ENCODE measurements around the gene ACE2. TPM values are rescaled to one million over a fixed set of nuclear protein-coding genes. Genes with fewer than 3 reads are reported as not detected.

Gene ACE2
- total RNA-seq, 1 experiment from 2014 or later: not detected

- H3K4me1 Mint-ChIP-seq: peaks cover 8 to 12% of the 10 kb centered on the region in 2 experiments
- WGBS (ENCODE audit: extremely low coverage, insufficient read length, low lambda C conversion rate): no CpG with 5 or more reads among the region's 1 CpG
- Histone ChIP-seq H3K4me2 (ENCODE audit: insufficient read depth, insufficient read length, low read length) (no peak overlapping the region), H3T11ph (ENCODE audit: low read length) (no peak overlapping the region), H4K5ac (ENCODE audit: insufficient read length, low read depth, low read length) (no peak overlapping the region), H3K27ac (ENCODE audit: insufficient read length, low read depth, low read length) (no peak overlapping the region), H3K9me3 (ENCODE audit: control insufficient read depth, low read depth, low read length) (no peaks in the 10 kb centered on the region), H3K4ac (ENCODE audit: low read depth, low read length) (no peak overlapping the region), H3K23ac (ENCODE audit: insufficient read length, low read depth, low read length) (no peak overlapping the region), H3K79me1 (ENCODE audit: insufficient read depth, low read depth, low read length, poor library complexity, severe bottlenecking) (no peaks in the 10 kb centered on the region), H4K20me1 (ENCODE audit: control insufficient read depth, insufficient read depth, insufficient read length) (no peaks in the 10 kb centered on the region), H2BK120ac (ENCODE audit: low read depth, low read length, poor library complexity, severe bottlenecking) (no peak overlapping the region), H3K9ac (ENCODE audit: extremely low read depth, insufficient read length, low read length) (no peak overlapping the region), H2AK5ac (ENCODE audit: insufficient read length, low read length) (no peak overlapping the region), H4K91ac (ENCODE audit: insufficient read length, low read depth, low read length) (no peak overlapping the region), H3K56ac (ENCODE audit: insufficient read length, low read depth, low read length) (no peak overlapping the region), H3K27me3 (ENCODE audit: insufficient read depth, low read length) (no peaks in the 10 kb centered on the region), H4K8ac (replicated peaks; ENCODE audit: insufficient read length, low read depth, low read length) (no peak overlapping the region), H3K4me1 (ENCODE audit: insufficient read depth, low read length) (no peaks in the 10 kb centered on the region), H2AFZ (ENCODE audit: low read length) (no peak overlapping the region), H2BK5ac (ENCODE audit: insufficient read length, low read length) (no peak overlapping the region), H3K23me2 (ENCODE audit: insufficient read length, low read depth, low read length, poor library complexity, severe bottlenecking) (no peaks in the 10 kb centered on the region), H3K18ac (ENCODE audit: insufficient read length, low read depth, low read length) (no peak overlapping the region), H2BK12ac (ENCODE audit: insufficient read length, low read depth, low read length) (no peak overlapping the region), H2BK20ac (ENCODE audit: low read depth, low read length, poor library complexity, severe bottlenecking) (no peak overlapping the region), H2BK15ac (ENCODE audit: low read depth, low read length) (no peak overlapping the region), H3K79me2 (ENCODE audit: insufficient read depth, low read length) (no peaks in the 10 kb centered on the region), H3K14ac (ENCODE audit: insufficient read depth, low read length) (no peak overlapping the region)
- H3K36me3 Mint-ChIP-seq (ENCODE audit: insufficient read depth in 1 of 3, low read depth in 3 of 3): no peaks in the 10 kb centered on the region
- TF ChIP-seq CTCF (conservative IDR thresholded peaks at IDR 0.05): no peak
- H3K9me3 Mint-ChIP-seq: no peaks in the 10 kb centered on the region
- no peak overlapping the region for H3K27ac Mint-ChIP-seq
- no peak overlapping the region for H3K4me3 Mint-ChIP-seq
- DNase-seq: no peak
- no peaks in the 10 kb centered on the region for H3K27me3 Mint-ChIP-seq (ENCODE audit: low read depth)
Observed at GRCh38 chrX:15644560-15644872, 43.8 kb upstream of the ACE2 start.

All from H9 (cell line).